ENCODE results near the gene EBP. TPM values are rescaled to one million over a fixed set of nuclear protein-coding genes. Genes with fewer than 3 reads are reported as not detected.

The EBP gene
- polyA plus RNA-seq, 1 donor (not counting 4 experiments of a cell fraction or from before 2014, with no cell fraction given) = 194 TPM

DNA sequence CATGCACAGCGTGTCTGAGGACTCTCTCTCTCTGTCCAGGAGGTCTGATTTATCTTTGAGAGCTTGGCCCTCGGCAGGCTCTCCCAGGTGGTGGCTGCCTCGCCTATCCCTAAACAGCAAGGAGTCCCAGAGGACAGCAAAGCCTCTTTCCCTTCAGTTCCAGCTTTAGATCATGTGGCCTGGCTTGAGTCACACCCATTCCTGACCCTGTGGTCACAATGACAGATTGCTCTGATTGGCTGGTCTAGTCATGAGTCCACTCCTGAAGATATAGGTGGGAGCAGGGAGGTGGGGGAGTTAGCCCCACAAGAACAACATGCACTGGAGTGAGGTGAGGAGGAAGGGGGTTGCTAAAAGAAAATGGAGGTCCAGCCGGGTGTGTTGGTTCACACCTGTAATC is 24.9 kb upstream of the EBP start:
- H3K4me2 ChIP-seq (ENCODE audit: control insufficient read depth, extremely low read depth, insufficient read depth, low read depth, low read length) = no peak overlapping the region
- TF ChIP-seq CTCF (optimal IDR thresholded peaks at IDR 0.05 in 1 of 3, IDR thresholded peaks at IDR 0.05 in 1 of 3, conservative IDR thresholded peaks at IDR 0.05 in 1 of 3; ENCODE audit: extremely low read depth in 1 of 3, insufficient read depth in 2 of 3, low read length in 3 of 3) (no peak), EZH2 (IDR thresholded peaks at IDR 0.05; ENCODE audit: low read length) (no peak)
- no peak for FAIRE-seq

GRCh38 chrX:48497871-48498270 is 23.7 kb upstream of the EBP start:
- no peaks in the 10 kb centered on the region for H3K79me2 ChIP-seq (ENCODE audit: control insufficient read depth, insufficient read depth, low read length)
- H3K9me1 ChIP-seq (ENCODE audit: control insufficient read depth, extremely low read depth, insufficient read depth, low read length) = no peaks in the 10 kb centered on the region
- FAIRE-seq = no peak
- no peak overlapping the region for H2AFZ ChIP-seq (ENCODE audit: control insufficient read depth, low read length)
- no peak overlapping the region for H3K4me3 ChIP-seq (ENCODE audit: control insufficient read depth in 2 of 3, extremely low read depth in 1 of 3, insufficient read depth in 2 of 3, low read depth in 1 of 3, low read length in 3 of 3)
- H4K20me1 ChIP-seq (ENCODE audit: control insufficient read depth, extremely low read depth, insufficient read depth, low read length) = no peaks in the 10 kb centered on the region
- no peaks in the 10 kb centered on the region for H3K36me3 ChIP-seq (ENCODE audit: control insufficient read depth in 2 of 2, extremely low read depth in 1 of 2, insufficient read depth in 2 of 2, low read length in 2 of 2)
- no peak for TF ChIP-seq CTCF (optimal IDR thresholded peaks at IDR 0.05 in 1 of 3, IDR thresholded peaks at IDR 0.05 in 1 of 3, conservative IDR thresholded peaks at IDR 0.05 in 1 of 3; ENCODE audit: extremely low read depth in 1 of 3, insufficient read depth in 2 of 3, low read length in 3 of 3)
- TF ChIP-seq EZH2 (IDR thresholded peaks at IDR 0.05; ENCODE audit: low read length) = no peak
- DNase-seq (ENCODE audit: low read depth, low spot score) = no peak
- H3K4me1 ChIP-seq (ENCODE audit: control insufficient read depth, extremely low read depth, insufficient read depth, low read length) = peaks cover 14% of the 10 kb centered on the region
- no peak overlapping the region for H3K9ac ChIP-seq (ENCODE audit: control insufficient read depth, extremely low read depth, insufficient read depth, low read length)
- peak overlapping the region; percentile 3 for H3K27ac ChIP-seq (ENCODE audit: control insufficient read depth, insufficient read depth, low read length)
- H3K27me3 ChIP-seq (ENCODE audit: control insufficient read depth, extremely low read depth, insufficient read depth, low read length) = no peaks in the 10 kb centered on the region
- H3K9me3 ChIP-seq (ENCODE audit: control insufficient read depth, low read depth, low read length) = no peaks in the 10 kb centered on the region
- peak overlapping the region; percentile 6 for H3K4me2 ChIP-seq (ENCODE audit: control insufficient read depth, extremely low read depth, insufficient read depth, low read depth, low read length)
- dilution Hi-C loops (cut with MboI; ENCODE audit: extremely low pct_ligation_motif_present, low sequenced_read_pairs) = no loop called here

More for the DNA sequence above, 24.9 kb upstream of the EBP start:
- Histone ChIP-seq H3K9ac (ENCODE audit: control insufficient read depth, extremely low read depth, insufficient read depth, low read length) (no peak overlapping the region), H3K9me3 (ENCODE audit: control insufficient read depth, low read depth, low read length) (no peaks in the 10 kb centered on the region), H2AFZ (ENCODE audit: control insufficient read depth, low read length) (no peak overlapping the region), H3K9me1 (ENCODE audit: control insufficient read depth, extremely low read depth, insufficient read depth, low read length) (no peaks in the 10 kb centered on the region), H3K4me3 (ENCODE audit: control insufficient read depth in 2 of 3, extremely low read depth in 1 of 3, insufficient read depth in 2 of 3, low read depth in 1 of 3, low read length in 3 of 3) (no peak overlapping the region), H3K79me2 (ENCODE audit: control insufficient read depth, insufficient read depth, low read length) (no peaks in the 10 kb centered on the region), H3K36me3 (ENCODE audit: control insufficient read depth in 2 of 2, extremely low read depth in 1 of 2, insufficient read depth in 2 of 2, low read length in 2 of 2) (no peaks in the 10 kb centered on the region), H4K20me1 (ENCODE audit: control insufficient read depth, extremely low read depth, insufficient read depth, low read length) (no peaks in the 10 kb centered on the region), H3K27me3 (ENCODE audit: control insufficient read depth, extremely low read depth, insufficient read depth, low read length) (no peaks in the 10 kb centered on the region), H3K27ac (ENCODE audit: control insufficient read depth, insufficient read depth, low read length) (no peak overlapping the region), H3K4me1 (ENCODE audit: control insufficient read depth, extremely low read depth, insufficient read depth, low read length) (peaks cover 26% of the 10 kb centered on the region)
- DNase-seq (ENCODE audit: low read depth, low spot score) = no peak
- dilution Hi-C loops (cut with MboI; ENCODE audit: extremely low pct_ligation_motif_present, low sequenced_read_pairs) = no loop called here
